ENCODE data around the gene FFAR4. TPM values are rescaled to one million over a fixed set of nuclear protein-coding genes. Genes with fewer than 3 reads are reported as not detected.

FFAR4 gene
- polyA plus RNA-seq, 3 donors = 0.97 to 1.2 (median 1.1) TPM

DNA sequence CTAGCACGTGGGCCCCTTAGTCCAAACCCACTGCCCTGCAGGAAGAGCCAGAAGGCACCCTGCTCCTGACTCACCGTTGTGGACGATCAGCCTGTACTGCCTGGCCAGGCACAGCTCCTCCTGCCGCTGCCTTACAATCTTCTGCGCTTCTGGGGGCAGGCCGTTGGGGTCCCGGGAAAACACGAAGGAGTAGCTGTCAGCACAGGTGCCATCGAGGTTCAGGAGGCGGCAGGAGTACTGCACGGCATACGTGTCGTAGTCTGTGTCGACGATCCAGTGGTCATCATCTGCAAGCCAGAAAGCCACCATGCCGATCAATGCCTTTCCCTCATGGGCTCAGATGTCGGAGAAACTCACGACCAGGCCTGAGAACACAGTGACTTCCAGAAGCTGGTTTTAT, 27.3 kb downstream of the FFAR4 start:
- Histone ChIP-seq H3K27ac (ENCODE audit: low read depth in 1 of 2, low read length in 2 of 2) (no peak overlapping the region), H3K36me3 (replicated peaks in 1 of 2; ENCODE audit: control insufficient read depth in 1 of 2, insufficient read depth in 2 of 2, low read length in 2 of 2) (no peaks in the 10 kb centered on the region), H3K4me1 (ENCODE audit: control insufficient read depth in 1 of 2, insufficient read depth in 2 of 2, low read length in 2 of 2) (peaks cover 0 to 8% of the 10 kb centered on the region in 2 donors), H3K9ac (ENCODE audit: insufficient read depth, low read length, poor library complexity, severe bottlenecking) (no peak overlapping the region), H3K27me3 (ENCODE audit: control insufficient read depth in 2 of 2, insufficient read depth in 2 of 2, low read length in 2 of 2) (no peaks in the 10 kb centered on the region), H4K20me1 (ENCODE audit: insufficient read depth, low read length) (no peaks in the 10 kb centered on the region), H3K9me3 (replicated peaks in 1 of 2; ENCODE audit: control insufficient read depth in 1 of 2, insufficient read depth in 1 of 2, low read length in 2 of 2) (no peaks in the 10 kb centered on the region), H3K4me3 (replicated peaks in 1 of 3; ENCODE audit: low read depth in 2 of 3, low read length in 3 of 3) (no peak overlapping the region), H3K79me2 (ENCODE audit: insufficient read depth, low read length) (no peaks in the 10 kb centered on the region), H2AFZ (ENCODE audit: insufficient read depth, low read depth, low read length, poor library complexity, severe bottlenecking) (no peak overlapping the region), H3K4me2 (replicated peaks; ENCODE audit: extremely low read depth, low read length, poor library complexity, severe bottlenecking) (no peak overlapping the region)
- peaks cover 2 to 4% (median 3%) of the 10 kb centered on the region in 3 donors for H3K27me3 Mint-ChIP-seq (ENCODE audit: low read depth in 3 of 3)
- H3K9me3 Mint-ChIP-seq = peaks cover 0 to 3% (median 0%) of the 10 kb centered on the region in 7 donors
- TF ChIP-seq, protein P1, sequence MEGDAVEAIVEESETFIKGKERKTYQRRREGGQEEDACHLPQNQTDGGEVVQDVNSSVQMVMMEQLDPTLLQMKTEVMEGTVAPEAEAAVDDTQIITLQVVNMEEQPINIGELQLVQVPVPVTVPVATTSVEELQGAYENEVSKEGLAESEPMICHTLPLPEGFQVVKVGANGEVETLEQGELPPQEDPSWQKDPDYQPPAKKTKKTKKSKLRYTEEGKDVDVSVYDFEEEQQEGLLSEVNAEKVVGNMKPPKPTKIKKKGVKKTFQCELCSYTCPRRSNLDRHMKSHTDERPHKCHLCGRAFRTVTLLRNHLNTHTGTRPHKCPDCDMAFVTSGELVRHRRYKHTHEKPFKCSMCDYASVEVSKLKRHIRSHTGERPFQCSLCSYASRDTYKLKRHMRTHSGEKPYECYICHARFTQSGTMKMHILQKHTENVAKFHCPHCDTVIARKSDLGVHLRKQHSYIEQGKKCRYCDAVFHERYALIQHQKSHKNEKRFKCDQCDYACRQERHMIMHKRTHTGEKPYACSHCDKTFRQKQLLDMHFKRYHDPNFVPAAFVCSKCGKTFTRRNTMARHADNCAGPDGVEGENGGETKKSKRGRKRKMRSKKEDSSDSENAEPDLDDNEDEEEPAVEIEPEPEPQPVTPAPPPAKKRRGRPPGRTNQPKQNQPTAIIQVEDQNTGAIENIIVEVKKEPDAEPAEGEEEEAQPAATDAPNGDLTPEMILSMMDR (IDR thresholded peaks at IDR 0.05) = no peak
- 96% methylated on average over 18 of the region's 18 CpGs for WGBS (ENCODE audit: insufficient coverage)
- no peak for DNase-seq
- H3K4me3 Mint-ChIP-seq = no peak overlapping the region
- intact Hi-C loops (cut with micrococcal nuclease) = no loop called here
- no peaks in the 10 kb centered on the region for H3K36me3 Mint-ChIP-seq
- H3K27ac Mint-ChIP-seq = no peak overlapping the region
- peaks cover 6% of the 10 kb centered on the region for H3K4me1 Mint-ChIP-seq

DNA sequence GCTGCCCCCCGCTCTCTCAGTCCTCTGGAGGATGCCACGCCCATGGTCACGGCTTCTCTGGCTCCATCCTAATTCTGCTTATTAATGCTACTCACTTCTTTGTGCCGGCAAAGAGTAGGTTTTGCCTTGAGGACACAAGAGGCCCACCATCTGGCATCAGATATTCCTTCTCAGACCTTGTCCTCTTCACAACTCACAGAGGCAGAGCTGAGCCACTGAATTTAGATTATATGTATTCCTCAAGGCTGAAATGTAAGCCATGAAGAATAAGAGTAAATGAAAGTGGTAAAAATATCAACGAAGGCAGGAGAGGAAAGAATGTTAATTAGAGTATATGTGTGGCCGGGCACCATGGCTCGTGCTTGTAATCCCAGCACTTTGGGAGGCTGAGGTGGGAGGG, 28.1 kb downstream of the FFAR4 start:
- no peak for DNase-seq
- Histone ChIP-seq H3K9ac (ENCODE audit: insufficient read depth, low read length, poor library complexity, severe bottlenecking) (no peak overlapping the region), H3K27ac (ENCODE audit: low read depth in 1 of 2, low read length in 2 of 2) (no peak overlapping the region), H3K4me3 (replicated peaks in 1 of 3; ENCODE audit: low read depth in 2 of 3, low read length in 3 of 3) (no peak overlapping the region), H3K27me3 (ENCODE audit: control insufficient read depth in 2 of 2, insufficient read depth in 2 of 2, low read length in 2 of 2) (peaks cover 0 to 4% of the 10 kb centered on the region in 2 donors), H3K4me2 (replicated peaks; ENCODE audit: extremely low read depth, low read length, poor library complexity, severe bottlenecking) (no peak overlapping the region), H3K36me3 (replicated peaks in 1 of 2; ENCODE audit: control insufficient read depth in 1 of 2, insufficient read depth in 2 of 2, low read length in 2 of 2) (no peaks in the 10 kb centered on the region), H4K20me1 (ENCODE audit: insufficient read depth, low read length) (no peaks in the 10 kb centered on the region), H3K79me2 (ENCODE audit: insufficient read depth, low read length) (no peaks in the 10 kb centered on the region), H2AFZ (ENCODE audit: insufficient read depth, low read depth, low read length, poor library complexity, severe bottlenecking) (no peak overlapping the region), H3K9me3 (replicated peaks in 1 of 2; ENCODE audit: control insufficient read depth in 1 of 2, insufficient read depth in 1 of 2, low read length in 2 of 2) (no peaks in the 10 kb centered on the region), H3K4me1 (ENCODE audit: control insufficient read depth in 1 of 2, insufficient read depth in 2 of 2, low read length in 2 of 2) (peaks cover 0 to 8% of the 10 kb centered on the region in 2 donors)
- H3K27me3 Mint-ChIP-seq (ENCODE audit: low read depth in 3 of 3) = peaks cover 6 to 7% (median 7%) of the 10 kb centered on the region in 3 donors
- no peak overlapping the region for H3K27ac Mint-ChIP-seq
- TF ChIP-seq, protein P1 (IDR thresholded peaks at IDR 0.05) = no peak
- H3K4me3 Mint-ChIP-seq = no peak overlapping the region
- H3K36me3 Mint-ChIP-seq = peaks cover 0 to 1% of the 10 kb centered on the region in 2 donors
- intact Hi-C loops (cut with micrococcal nuclease) = no loop called here
- WGBS (ENCODE audit: insufficient coverage) = 84% methylated on average over 6 of the region's 7 CpGs
- H3K4me1 Mint-ChIP-seq = peaks cover 6% of the 10 kb centered on the region
- peaks cover 0 to 3% (median 0%) of the 10 kb centered on the region in 7 donors for H3K9me3 Mint-ChIP-seq

All from CD14-positive monocyte (primary cell).